Measurements from ENCODE around the gene EHD3. TPM values are rescaled to one million over a fixed set of nuclear protein-coding genes. Genes with fewer than 3 reads are reported as not detected.

Gene EHD3
- total and polyA plus RNA-seq, 4 donors, result 7.2 to 20.2 (median 13.2) TPM

- Histone ChIP-seq H3K4me3 (ENCODE audit: low read depth in 1 of 3, low read length in 3 of 3) (no peak overlapping the region), H3K9me3 (ENCODE audit: control insufficient read depth in 4 of 4, low read length in 3 of 4) (peaks cover 0 to 3% (median 0%) of the 10 kb centered on the region in 4 donors), H3K4me1 (ENCODE audit: control insufficient read depth in 4 of 4, insufficient read depth in 4 of 4, low read length in 3 of 4) (no peaks in the 10 kb centered on the region), H3K27me3 (ENCODE audit: control insufficient read depth in 4 of 4, insufficient read depth in 4 of 4, low read length in 3 of 4) (peaks cover 0 to 3% (median 0%) of the 10 kb centered on the region in 4 donors), H3K27ac (ENCODE audit: low read depth in 1 of 2, low read length in 2 of 2) (no peak overlapping the region), H3K9ac (ENCODE audit: low read depth in 1 of 2, low read length in 2 of 2) (no peak overlapping the region), H3K36me3 (ENCODE audit: control insufficient read depth in 4 of 4, insufficient read depth in 3 of 4, low read depth in 1 of 4, low read length in 3 of 4) (no peaks in the 10 kb centered on the region)
- no peak for TF ChIP-seq SP1 (IDR thresholded peaks at IDR 0.05)
- no peak for TF ChIP-seq ZBTB33 (IDR thresholded peaks at IDR 0.05)
- TF ChIP-seq EGR1 (IDR thresholded peaks at IDR 0.05; ENCODE audit: low read depth in 2 of 2), result no peak
- TF ChIP-seq RXRA (IDR thresholded peaks at IDR 0.05), result no peak
- TF ChIP-seq HNF4G (IDR thresholded peaks at IDR 0.05), result no peak
- TF ChIP-seq RAD21 (IDR thresholded peaks at IDR 0.05), result no peak
- no peak for TF ChIP-seq TAF1 (conservative IDR thresholded peaks at IDR 0.05)
- TF ChIP-seq JUND (IDR thresholded peaks at IDR 0.05), result no peak
- TF ChIP-seq CTCF (IDR thresholded peaks at IDR 0.05; ENCODE audit: low read depth, low read length, missing input control), result no peak
- TF ChIP-seq FOXA1 (IDR thresholded peaks at IDR 0.05), result no peak
- no peak for TF ChIP-seq HNF4A (conservative IDR thresholded peaks at IDR 0.05)
- no peak for TF ChIP-seq NR2F2 (IDR thresholded peaks at IDR 0.05)
- no peak for DNase-seq (ENCODE audit: low spot score)
- 69% methylated on average over 1 of the region's 1 CpG for WGBS
Observed at GRCh38 chr2:31190188-31190587, 43.8 kb upstream of the EHD3 start.

- Histone ChIP-seq H3K9me3 (ENCODE audit: control insufficient read depth in 4 of 4, low read length in 3 of 4) (peaks cover 0 to 1% (median 0%) of the 10 kb centered on the region in 4 donors), H3K9ac (ENCODE audit: low read depth in 1 of 2, low read length in 2 of 2) (no peak overlapping the region), H3K4me3 (ENCODE audit: low read depth in 1 of 3, low read length in 3 of 3) (no peak overlapping the region), H3K27me3 (ENCODE audit: control insufficient read depth in 4 of 4, insufficient read depth in 4 of 4, low read length in 3 of 4) (peaks cover 0 to 2% (median 0%) of the 10 kb centered on the region in 4 donors), H3K36me3 (ENCODE audit: control insufficient read depth in 4 of 4, insufficient read depth in 3 of 4, low read depth in 1 of 4, low read length in 3 of 4) (no peaks in the 10 kb centered on the region), H3K27ac (ENCODE audit: low read depth in 1 of 2, low read length in 2 of 2) (no peak overlapping the region), H3K4me1 (ENCODE audit: control insufficient read depth in 4 of 4, insufficient read depth in 4 of 4, low read length in 3 of 4) (no peaks in the 10 kb centered on the region)
- TF ChIP-seq RAD21 (IDR thresholded peaks at IDR 0.05) (no peak), MAX (IDR thresholded peaks at IDR 0.05) (no peak), YY1 (IDR thresholded peaks at IDR 0.05) (no peak), RXRA (IDR thresholded peaks at IDR 0.05) (no peak), SP1 (IDR thresholded peaks at IDR 0.05) (no peak), TAF1 (conservative IDR thresholded peaks at IDR 0.05) (no peak), NR2F2 (IDR thresholded peaks at IDR 0.05) (no peak), ZBTB33 (IDR thresholded peaks at IDR 0.05) (no peak), EGR1 (IDR thresholded peaks at IDR 0.05; ENCODE audit: low read depth in 2 of 2) (no peak), JUND (IDR thresholded peaks at IDR 0.05) (no peak), FOXA2 (IDR thresholded peaks at IDR 0.05) (no peak), HNF4A (conservative IDR thresholded peaks at IDR 0.05) (no peak), HNF4G (IDR thresholded peaks at IDR 0.05) (no peak), FOXA1 (IDR thresholded peaks at IDR 0.05) (no peak), ATF3 (IDR thresholded peaks at IDR 0.05) (no peak), GABPA (IDR thresholded peaks at IDR 0.05 in 1 of 2, conservative IDR thresholded peaks at IDR 0.05 in 1 of 2) (no peak)
- DNase-seq (ENCODE audit: low spot score), result no peak
- WGBS, result 94% methylated on average over 11 of the region's 11 CpGs
Observed at GRCh38 chr2:31191931-31192330, 42.0 kb upstream of the EHD3 start.
